H4 (cell line): ENCODE measurements around the gene ITGA11. TPM values are rescaled to one million over a fixed set of nuclear protein-coding genes. Genes with fewer than 3 reads are reported as not detected.

Experiments
- DNase-seq: peaks from one replicate; pipeline ENCODE4 v3.0.0-alpha.2; 2015; ENCODE audit warnings: low spot score
- total RNA-seq: library from RNA; depleted of rRNA; stranded (reverse); fragments of >200 nt; shearing (Covaris generic); gene quantifications from 2 replicates; pipeline ENCODE4 v1.2.3, GENCODE V29; 2014; rRNA removed

ITGA11 gene
- total RNA-seq: 0.41 and 0.66 TPM in 2 replicates

- DNase-seq: peak; percentile 28
Observed at GRCh38 chr15:68431792-68432401, at the start of gene ITGA11. TSS of gene ITGA11 (minus strand) at chr15:68432163. CDS start at chr15:68432066, 97 bp downstream.

GRCh38 chr15:68481321-68481720 is 49.4 kb upstream of the ITGA11 start:
- DNase-seq: no peak

GRCh38 chr15:68480296-68480695 is 48.3 kb upstream of the ITGA11 start:
- DNase-seq: no peak

GRCh38 chr15:68479870-68480269 is 47.9 kb upstream of the ITGA11 start:
- no peak for DNase-seq

- no peak for DNase-seq
Observed at GRCh38 chr15:68479406-68479805, 47.4 kb upstream of the ITGA11 start.

- no peak for DNase-seq
Observed at GRCh38 chr15:68478853-68479252, 46.9 kb upstream of the ITGA11 start.

- no peak for DNase-seq
Observed at GRCh38 chr15:68475449-68475848, 43.5 kb upstream of the ITGA11 start.

GRCh38 chr15:68471541-68471940 is 39.6 kb upstream of the ITGA11 start:
- DNase-seq: no peak

- DNase-seq: no peak
Observed at GRCh38 chr15:68470976-68471375, 39.0 kb upstream of the ITGA11 start.

GRCh38 chr15:68470049-68470742 is 38.2 kb upstream of the ITGA11 start:
- DNase-seq: no peak

- no peak for DNase-seq
Observed at GRCh38 chr15:68469162-68470048, 37.4 kb upstream of the ITGA11 start.

GRCh38 chr15:68466876-68467275 is 34.9 kb upstream of the ITGA11 start:
- no peak for DNase-seq

- DNase-seq: no peak
Observed at GRCh38 chr15:68465861-68466560, 34.0 kb upstream of the ITGA11 start.

- no peak for DNase-seq
Observed at GRCh38 chr15:68464448-68465090, 32.6 kb upstream of the ITGA11 start.

- no peak for DNase-seq
Observed at GRCh38 chr15:68463996-68464395, 32.0 kb upstream of the ITGA11 start.

GRCh38 chr15:68463444-68463843 is 31.5 kb upstream of the ITGA11 start:
- DNase-seq: no peak

- no peak for DNase-seq
Observed at GRCh38 chr15:68460166-68460565, 28.2 kb upstream of the ITGA11 start.

GRCh38 chr15:68450192-68450591 is 18.2 kb upstream of the ITGA11 start:
- no peak for DNase-seq

- no peak for DNase-seq
Observed at GRCh38 chr15:68449389-68449788, 17.4 kb upstream of the ITGA11 start.

- no peak for DNase-seq
Observed at GRCh38 chr15:68447976-68448755, 16.2 kb upstream of the ITGA11 start.

GRCh38 chr15:68447209-68447608 is 15.2 kb upstream of the ITGA11 start:
- peak; percentile 21 for DNase-seq
